ENCODE results near the gene EPN2.

EPN2 gene

DNA sequence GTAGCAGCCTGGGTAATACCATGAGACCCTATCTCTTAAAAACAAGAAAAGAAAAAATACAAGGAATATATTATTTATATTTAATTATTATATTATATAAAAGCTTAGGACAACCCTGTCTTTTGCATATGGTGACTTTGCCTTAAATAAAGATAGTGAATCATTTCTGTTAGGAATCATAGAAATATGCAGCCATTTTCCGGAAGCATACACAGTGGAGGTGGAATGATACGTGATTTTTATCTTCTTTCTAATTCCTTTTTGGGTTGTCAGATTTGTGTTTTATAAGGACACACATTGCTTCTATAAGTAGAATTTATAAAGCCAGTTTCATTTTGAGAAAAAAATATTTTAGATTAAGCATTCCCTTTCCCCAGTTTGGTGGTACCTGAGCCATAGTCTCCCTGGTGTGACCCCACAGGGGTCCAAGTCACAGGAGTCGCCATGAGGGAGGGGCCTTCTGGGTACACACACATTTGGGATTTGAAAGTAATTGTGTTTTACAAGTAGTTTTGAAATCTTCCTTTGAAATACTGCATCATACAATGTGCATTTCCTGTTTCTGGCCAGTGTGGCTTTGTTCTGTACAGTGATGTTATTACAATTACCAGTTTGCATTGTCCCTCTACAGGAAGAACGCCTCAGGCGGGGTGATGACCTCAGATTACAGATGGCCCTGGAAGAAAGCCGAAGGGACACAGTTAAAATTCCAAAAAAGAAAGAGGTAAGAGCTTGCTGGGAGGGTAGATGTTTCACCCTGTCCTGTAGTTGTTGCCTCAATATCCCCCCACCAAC is 74.5 kb downstream of the EPN2 start:
- TF ChIP-seq SIN3A (IDR thresholded peaks at IDR 0.05; ENCODE audit: borderline replicate concordance, insufficient read depth, low read length) (no peak), REST (IDR thresholded peaks at IDR 0.05; ENCODE audit: insufficient read depth in 1 of 2, low read depth in 2 of 2, low read length in 2 of 2) (no peak), TAF1 (IDR thresholded peaks at IDR 0.05; ENCODE audit: borderline replicate concordance, insufficient read depth, low read length) (no peak), POLR2AphosphoS5 (IDR thresholded peaks at IDR 0.05; ENCODE audit: low read depth, low read length) (no peak), FOXP2 (optimal IDR thresholded peaks at IDR 0.05; ENCODE audit: borderline replicate concordance, extremely low read depth, extremely low read length, insufficient read depth) (no peak)

- TF ChIP-seq SIN3A (IDR thresholded peaks at IDR 0.05; ENCODE audit: borderline replicate concordance, insufficient read depth, low read length) (no peak), TAF1 (IDR thresholded peaks at IDR 0.05; ENCODE audit: borderline replicate concordance, insufficient read depth, low read length) (no peak), POLR2AphosphoS5 (IDR thresholded peaks at IDR 0.05; ENCODE audit: low read depth, low read length) (no peak), FOXP2 (optimal IDR thresholded peaks at IDR 0.05; ENCODE audit: borderline replicate concordance, extremely low read depth, extremely low read length, insufficient read depth) (no peak), REST (IDR thresholded peaks at IDR 0.05; ENCODE audit: insufficient read depth in 1 of 2, low read depth in 2 of 2, low read length in 2 of 2) (no peak)
These were observed 75.2 kb downstream of the EPN2 start for GRCh38 chr17:19312406-19312805.

DNA sequence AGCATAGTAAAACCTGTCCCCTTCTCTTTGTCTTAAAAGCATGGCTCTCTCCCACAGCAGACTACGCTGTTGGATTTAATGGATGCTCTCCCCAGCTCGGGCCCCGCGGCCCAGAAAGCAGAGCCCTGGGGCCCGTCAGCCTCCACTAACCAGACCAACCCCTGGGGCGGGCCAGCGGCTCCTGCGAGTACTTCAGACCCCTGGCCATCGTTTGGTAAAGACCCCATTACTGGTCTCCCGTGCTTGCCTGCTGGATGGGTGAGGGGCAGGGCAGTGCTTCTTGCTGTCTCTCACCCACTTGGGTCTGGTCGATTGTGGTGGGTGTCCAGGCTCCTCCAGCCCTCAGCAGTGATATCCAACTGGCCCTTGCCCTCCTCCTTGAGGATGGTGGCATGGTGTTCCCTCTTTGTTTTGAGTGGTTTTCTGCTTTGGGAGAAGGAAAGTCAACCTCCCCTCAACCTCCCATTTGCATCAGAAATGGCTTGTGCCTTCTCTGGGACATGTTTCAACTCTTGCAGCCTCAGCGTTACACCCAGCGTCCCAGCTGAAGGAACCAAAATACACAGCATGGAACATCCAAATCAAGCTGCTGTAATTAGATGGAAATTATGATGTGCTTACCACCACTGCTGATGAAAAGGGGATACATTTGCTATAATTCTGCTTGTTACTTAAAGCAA is 76.0 kb downstream of the EPN2 start:
- TF ChIP-seq FOXP2 (optimal IDR thresholded peaks at IDR 0.05; ENCODE audit: borderline replicate concordance, extremely low read depth, extremely low read length, insufficient read depth) (no peak), SIN3A (IDR thresholded peaks at IDR 0.05; ENCODE audit: borderline replicate concordance, insufficient read depth, low read length) (no peak), REST (IDR thresholded peaks at IDR 0.05; ENCODE audit: insufficient read depth in 1 of 2, low read depth in 2 of 2, low read length in 2 of 2) (no peak), TAF1 (IDR thresholded peaks at IDR 0.05; ENCODE audit: borderline replicate concordance, insufficient read depth, low read length) (no peak), POLR2AphosphoS5 (IDR thresholded peaks at IDR 0.05; ENCODE audit: low read depth, low read length) (no peak)

- TF ChIP-seq POLR2AphosphoS5 (IDR thresholded peaks at IDR 0.05; ENCODE audit: low read depth, low read length): no peak
- TF ChIP-seq SIN3A (IDR thresholded peaks at IDR 0.05; ENCODE audit: borderline replicate concordance, insufficient read depth, low read length): no peak
- TF ChIP-seq REST (IDR thresholded peaks at IDR 0.05; ENCODE audit: insufficient read depth in 1 of 2, low read depth in 2 of 2, low read length in 2 of 2): no peak
- TF ChIP-seq FOXP2 (optimal IDR thresholded peaks at IDR 0.05; ENCODE audit: borderline replicate concordance, extremely low read depth, extremely low read length, insufficient read depth): no peak
- no peak for TF ChIP-seq TAF1 (IDR thresholded peaks at IDR 0.05; ENCODE audit: borderline replicate concordance, insufficient read depth, low read length)
These were observed 76.8 kb downstream of the EPN2 start for GRCh38 chr17:19313746-19314651.
